GM12874 (cell line): ENCODE results near the gene UBXN6.

ENCODE experiments used
- CTCF ChIP-seq: IDR thresholded peaks from 2 replicates; pipeline ENCODE4 v1.5.1; 2011; ENCODE audit warnings: low read depth, mild to moderate bottlenecking, control low read depth, low read length, moderate library complexity; ENCODE audit not compliant: insufficient read depth

The UBXN6 gene

GRCh38 chr19:4464815-4465581 is 7.4 kb upstream of the UBXN6 start:
- TF ChIP-seq CTCF, result no peak

GRCh38 chr19:4456843-4457653 is 546 bp downstream of the UBXN6 start:
- no peak for TF ChIP-seq CTCF

- TF ChIP-seq CTCF, result no peak
Observed at GRCh38 chr19:4456476-4456842, 1.1 kb downstream of the UBXN6 start.

GRCh38 chr19:4455719-4456475 is 1.7 kb downstream of the UBXN6 start:
- TF ChIP-seq CTCF, result no peak

GRCh38 chr19:4454747-4455718 is 2.6 kb downstream of the UBXN6 start:
- no peak for TF ChIP-seq CTCF

- TF ChIP-seq CTCF, result no peak
Observed at GRCh38 chr19:4453232-4454179, 4.1 kb downstream of the UBXN6 start.
